IMR-90 (cell line): ENCODE measurements around the gene EEPD1.

ENCODE experiments used
- CTCF ChIP-seq: conservative IDR thresholded peaks from 2 replicates; pipeline ENCODE4 v1.5.1; 2012; ENCODE audit warnings: mild to moderate bottlenecking, low read depth, low read length, improper control_type of control experiment
- MXI1 ChIP-seq: IDR thresholded peaks from 2 replicates; pipeline ENCODE4 v1.6.1; 2012; ENCODE audit warnings: low read depth, mild to moderate bottlenecking, low read length, moderate library complexity, borderline replicate concordance
- POLR2A ChIP-seq: IDR thresholded peaks from 2 replicates; pipeline ENCODE4 v1.6.1; 2012; ENCODE audit warnings: mild to moderate bottlenecking, low read depth, low read length

- no peak for TF ChIP-seq MXI1
- TF ChIP-seq POLR2A: no peak
- TF ChIP-seq CTCF: no peak
These were observed 110.0 kb downstream of the EEPD1 start for GRCh38 chr7:36263095-36263484.
